Epithelial cell of esophagus (primary cell): ENCODE measurements around the gene ATXN10.

Source experiments
- DNase-seq: peaks from one replicate; pipeline ENCODE4 v3.0.0; 2010; ENCODE audit warnings: low read depth
- H3K4me3 ChIP-seq: 2 replicates; pipeline ENCODE4 v1.5.1; 2011; ENCODE audit warnings: mild to moderate bottlenecking, low read length, control low read depth
- TF ChIP-seq, protein P1 (sequence below): IDR thresholded peaks from 2 replicates; pipeline ENCODE4 v1.5.1; 2011; ENCODE audit warnings: low read depth, mild to moderate bottlenecking, low read length, control low read depth, inconsistent platforms; ENCODE audit not compliant: insufficient read depth; ENCODE audit errors: missing control alignments

ATXN10 gene

DNA sequence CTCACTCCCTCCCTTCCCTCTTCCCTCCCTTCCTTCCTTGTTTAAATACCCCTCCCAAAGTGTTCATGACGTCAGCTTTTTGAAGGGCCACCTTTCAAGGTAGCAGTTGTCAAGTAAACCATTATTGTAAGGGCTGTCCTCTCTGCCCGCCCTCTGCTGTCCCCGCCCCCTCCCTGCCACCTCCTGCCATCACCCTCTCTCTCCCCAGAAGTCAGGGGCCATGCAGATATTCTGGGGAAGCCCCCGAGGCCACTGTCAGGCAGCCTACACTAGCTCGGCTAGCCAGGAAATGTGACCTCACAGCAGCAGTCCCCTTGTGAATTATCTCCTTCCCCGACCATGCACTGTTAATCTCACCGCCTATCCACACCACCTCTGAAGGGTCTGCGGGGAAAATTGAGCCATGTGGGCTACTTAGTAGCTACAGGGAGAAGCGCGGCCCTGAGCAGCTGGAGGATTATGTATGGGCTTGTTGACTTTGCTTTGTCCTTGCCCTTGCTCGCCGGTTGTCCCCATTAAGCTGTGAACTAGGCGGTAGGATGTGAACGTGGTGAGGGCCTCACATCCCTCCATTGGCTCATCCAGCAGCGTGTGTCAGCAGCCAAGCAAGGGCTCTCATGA, 42.1 kb upstream of the ATXN10 start:
- TF ChIP-seq, protein P1, sequence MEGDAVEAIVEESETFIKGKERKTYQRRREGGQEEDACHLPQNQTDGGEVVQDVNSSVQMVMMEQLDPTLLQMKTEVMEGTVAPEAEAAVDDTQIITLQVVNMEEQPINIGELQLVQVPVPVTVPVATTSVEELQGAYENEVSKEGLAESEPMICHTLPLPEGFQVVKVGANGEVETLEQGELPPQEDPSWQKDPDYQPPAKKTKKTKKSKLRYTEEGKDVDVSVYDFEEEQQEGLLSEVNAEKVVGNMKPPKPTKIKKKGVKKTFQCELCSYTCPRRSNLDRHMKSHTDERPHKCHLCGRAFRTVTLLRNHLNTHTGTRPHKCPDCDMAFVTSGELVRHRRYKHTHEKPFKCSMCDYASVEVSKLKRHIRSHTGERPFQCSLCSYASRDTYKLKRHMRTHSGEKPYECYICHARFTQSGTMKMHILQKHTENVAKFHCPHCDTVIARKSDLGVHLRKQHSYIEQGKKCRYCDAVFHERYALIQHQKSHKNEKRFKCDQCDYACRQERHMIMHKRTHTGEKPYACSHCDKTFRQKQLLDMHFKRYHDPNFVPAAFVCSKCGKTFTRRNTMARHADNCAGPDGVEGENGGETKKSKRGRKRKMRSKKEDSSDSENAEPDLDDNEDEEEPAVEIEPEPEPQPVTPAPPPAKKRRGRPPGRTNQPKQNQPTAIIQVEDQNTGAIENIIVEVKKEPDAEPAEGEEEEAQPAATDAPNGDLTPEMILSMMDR: no peak
- H3K4me3 ChIP-seq: no peak overlapping the region

DNA sequence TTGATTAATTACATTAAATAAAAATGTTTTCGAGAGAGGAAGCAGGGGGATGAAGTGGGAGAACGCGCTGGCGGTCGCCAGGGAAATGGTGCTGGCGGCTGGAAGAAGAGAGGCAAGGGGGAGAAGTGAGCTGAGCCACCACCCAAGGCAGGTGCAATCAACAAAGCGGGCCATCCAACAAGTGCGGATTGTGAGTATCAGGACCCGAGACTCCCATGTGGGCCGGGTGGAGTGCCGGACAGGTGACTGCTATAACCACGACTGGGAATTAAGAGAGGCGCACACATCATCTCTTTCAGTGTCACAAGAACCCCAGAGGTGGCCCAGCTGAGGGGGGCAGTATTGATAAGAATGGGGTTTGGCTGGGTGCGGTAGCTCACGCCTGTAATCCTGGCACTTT, 41.2 kb upstream of the ATXN10 start:
- TF ChIP-seq, protein P1: no peak
- H3K4me3 ChIP-seq: no peak overlapping the region
- DNase-seq: no peak

More for the DNA sequence above, 42.1 kb upstream of the ATXN10 start:
- DNase-seq: no peak

DNA sequence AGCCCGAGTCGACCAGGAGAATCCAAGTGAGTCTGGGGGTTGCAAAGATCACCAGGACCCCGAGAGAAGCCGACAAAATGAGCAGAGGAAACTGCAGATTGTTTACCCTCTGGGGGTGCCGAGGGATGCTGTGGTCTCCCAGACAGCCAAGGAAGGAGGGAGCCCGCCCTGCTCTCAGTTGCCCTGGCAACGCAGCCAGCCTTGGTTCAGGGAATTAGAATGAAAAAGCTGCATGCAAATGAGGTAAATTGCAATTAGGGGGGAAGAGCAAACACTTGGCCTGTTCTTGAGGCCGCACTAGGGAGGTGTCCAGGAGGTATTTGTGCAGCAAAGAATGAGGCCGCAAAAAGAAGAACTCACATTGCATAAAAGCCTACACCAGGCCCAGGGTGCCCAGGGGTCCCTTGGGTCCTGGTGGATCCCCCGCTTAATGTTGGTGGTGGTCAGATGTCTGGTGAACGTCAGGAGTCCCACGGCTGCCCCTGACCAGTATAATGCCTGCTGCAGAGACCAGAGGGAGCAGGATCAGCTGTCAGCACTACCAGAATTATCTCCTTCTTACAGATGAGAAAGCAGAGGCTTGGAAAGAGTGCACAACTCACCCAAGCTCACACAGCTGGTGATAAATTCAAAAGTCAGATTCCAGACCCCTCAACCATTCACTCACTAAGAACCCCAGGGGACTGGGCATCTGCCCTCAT, 40.3 kb upstream of the ATXN10 start:
- H3K4me3 ChIP-seq: no peak overlapping the region
- TF ChIP-seq, protein P1: no peak
- no peak for DNase-seq

DNA sequence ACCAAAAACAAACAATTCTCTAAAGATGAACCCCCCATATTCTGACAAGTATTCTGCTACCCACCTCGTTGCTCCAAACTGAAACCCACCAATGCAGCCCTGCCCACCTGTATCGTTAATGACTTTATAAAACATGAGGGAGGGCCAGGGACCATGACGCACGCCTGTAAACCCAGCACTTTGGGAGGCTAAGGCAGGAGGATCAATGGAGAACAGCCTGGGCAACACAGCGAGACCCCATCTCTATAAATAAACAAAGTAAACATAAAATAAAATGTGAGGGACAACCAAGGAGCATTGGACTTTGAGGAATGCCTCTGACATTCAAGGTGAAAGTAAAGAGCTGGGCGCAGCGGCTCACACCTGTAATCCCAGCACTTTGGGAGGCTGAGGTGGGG, 39.8 kb upstream of the ATXN10 start:
- no peak for DNase-seq
- H3K4me3 ChIP-seq: no peak overlapping the region
- TF ChIP-seq, protein P1: no peak

DNA sequence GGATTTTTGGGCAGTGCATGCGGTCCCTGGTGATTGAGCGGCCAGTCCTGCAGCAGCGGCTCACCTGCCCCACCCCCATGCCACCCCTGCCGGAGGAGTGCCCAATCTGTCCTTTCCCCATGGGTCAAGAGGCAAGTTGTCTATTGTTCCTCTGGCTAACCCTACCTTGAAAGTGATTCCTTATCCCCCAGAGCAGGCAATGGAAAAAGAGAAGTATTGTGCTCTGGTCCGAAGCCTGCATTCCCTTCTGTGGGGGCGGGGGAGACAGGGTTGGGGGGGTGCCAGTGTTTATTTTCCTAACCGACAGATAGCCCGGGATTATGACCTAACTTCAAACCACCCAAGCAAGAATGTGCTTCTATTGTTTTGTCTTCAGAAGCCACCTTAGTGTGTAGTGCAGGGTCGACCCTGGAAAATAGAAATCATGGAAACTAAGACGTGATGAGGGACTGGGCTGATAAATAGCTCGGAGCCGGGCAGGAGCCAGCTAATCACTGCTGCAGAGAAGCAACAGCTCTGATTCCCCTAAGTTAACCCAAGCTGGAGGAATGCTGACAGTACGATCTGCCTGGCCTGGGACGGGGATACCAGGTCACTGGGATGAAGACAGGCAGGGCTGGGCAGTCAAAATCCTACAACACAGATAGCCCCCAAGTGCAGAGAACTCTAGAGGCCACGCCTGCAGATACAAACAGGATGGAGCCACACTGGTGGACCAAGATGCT, 38.7 kb upstream of the ATXN10 start:
- no peak overlapping the region for H3K4me3 ChIP-seq
- DNase-seq: no peak
- TF ChIP-seq, protein P1: no peak

DNA sequence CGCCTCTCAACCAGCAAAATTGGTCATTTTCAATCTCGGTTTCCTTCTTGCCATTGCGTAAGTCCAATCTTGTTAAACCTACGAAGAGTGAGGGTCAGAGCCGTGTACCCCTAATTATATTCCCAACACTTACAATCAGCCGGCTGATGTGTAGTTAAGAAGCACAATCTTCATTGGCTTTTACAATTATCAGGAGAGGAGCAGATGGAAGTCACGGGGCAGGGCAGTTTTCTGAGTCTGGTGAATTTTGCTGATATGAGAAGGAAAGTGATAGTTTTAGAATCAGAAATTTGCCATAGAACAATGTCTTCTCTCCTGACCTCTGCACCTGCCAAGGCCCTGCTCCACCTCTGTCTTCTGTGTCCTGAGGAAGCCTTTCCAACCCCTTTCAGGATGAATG, 35.0 kb upstream of the ATXN10 start:
- no peak for DNase-seq
- no peak overlapping the region for H3K4me3 ChIP-seq
- TF ChIP-seq, protein P1: no peak

DNA sequence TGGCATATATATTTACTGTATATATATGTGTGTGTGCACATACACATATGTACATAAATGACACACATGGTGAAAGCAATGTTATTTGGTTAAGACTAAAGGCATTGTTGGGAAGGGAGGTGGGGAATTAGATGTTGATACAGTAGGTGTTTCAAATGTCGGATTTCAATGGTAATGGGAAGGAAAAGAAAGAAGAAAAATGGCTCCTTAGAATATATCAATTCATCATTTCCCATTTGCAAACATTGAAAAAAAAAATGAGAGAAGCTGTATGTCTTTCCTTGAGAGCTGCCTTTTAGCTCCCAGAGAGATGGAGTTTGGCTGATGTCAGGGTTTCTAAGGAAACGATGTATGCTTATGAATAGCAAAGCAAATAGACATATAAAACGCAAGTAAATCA, 33.4 kb upstream of the ATXN10 start:
- no peak for DNase-seq
- no peak overlapping the region for H3K4me3 ChIP-seq
- TF ChIP-seq, protein P1: no peak
